PC-9 (cell line): ENCODE measurements around the gene THOC7. TPM values are rescaled to one million over a fixed set of nuclear protein-coding genes. Genes with fewer than 3 reads are reported as not detected.

Experiments used
- BruUV-seq: library from RNA; stranded (reverse); fragments of 400-500 nt; replicated peaks from 2 replicates; lab custom pipeline; 2021; lab: Mats Ljungman, UMichigan
- CTCF ChIA-PET: fragments of 300-600 bp; sonication (Branson Sonifier 250); formaldehyde crosslinking; loops from one replicate; lab custom pipeline; 2022; ENCODE audit warnings: antibody characterized with exemption; lab: Charles Lee
- POLR2A ChIA-PET: fragments of 300-600 bp; sonication (Branson Sonifier 250); formaldehyde crosslinking; loops from one replicate; lab custom pipeline; 2022; ENCODE audit warnings: antibody characterized with exemption; ENCODE audit not compliant: unreplicated experiment; lab: Charles Lee
- DNase-seq, 2 experiments: peaks; one replicate each; pipeline versions ENCODE4 v3.0.0 to v3.0.0-alpha.2; 2015 to 2022; ENCODE audit warnings: mixed read lengths in 1 of 2
- H2AFZ ChIP-seq: fragments of 200-600 bp; sonication (generic); 2 replicates; pipeline ENCODE4 v1.8.1; 2017; ENCODE audit warnings: antibody characterized with exemption
- H3F3A ChIP-seq: fragments of 200-600 bp; sonication (generic); 2 replicates; pipeline ENCODE4 v1.8.1; 2017; ENCODE audit warnings: antibody characterized with exemption, mild to moderate bottlenecking, low read depth; ENCODE audit not compliant: insufficient read depth
- H3K27ac ChIP-seq: fragments of 200-600 bp; sonication (generic); 2 replicates; pipeline ENCODE4 v1.6.1; 2016; ENCODE audit warnings: mixed run types
- H3K27me3 ChIP-seq: fragments of 200-600 bp; sonication (generic); 2 replicates; pipeline ENCODE4 v1.6.1; 2016; ENCODE audit warnings: low read depth, mixed run types; ENCODE audit not compliant: insufficient read depth
- H3K36me3 ChIP-seq: fragments of 200-600 bp; sonication (generic); 2 replicates; pipeline ENCODE4 v1.6.1; 2016; ENCODE audit warnings: low read depth, mixed run types
- H3K4me1 ChIP-seq: fragments of 200-600 bp; sonication (generic); replicated peaks from 2 replicates; pipeline ENCODE4 v1.6.1; 2016; ENCODE audit warnings: mixed run types; ENCODE audit not compliant: insufficient read depth
- H3K4me2 ChIP-seq: fragments of 200-600 bp; sonication (generic); 2 replicates; pipeline ENCODE4 v1.6.1; 2017; ENCODE audit warnings: mixed run types
- H3K4me3 ChIP-seq: fragments of 200-600 bp; sonication (generic); 2 replicates; pipeline ENCODE4 v1.6.1; 2016; ENCODE audit warnings: mixed run types
- H3K79me2 ChIP-seq: fragments of 200-600 bp; sonication (generic); 2 replicates; pipeline ENCODE4 v1.6.1; 2017; ENCODE audit warnings: low read depth, mixed run types
- H3K9me2 ChIP-seq: fragments of 200-600 bp; sonication (generic); 2 replicates; pipeline ENCODE4 v1.8.1; 2017; ENCODE audit warnings: mild to moderate bottlenecking; ENCODE audit not compliant: insufficient read depth
- H3K9me3 ChIP-seq: fragments of 200-600 bp; sonication (generic); 2 replicates; pipeline ENCODE4 v1.8.1; 2016; ENCODE audit warnings: low read depth; ENCODE audit not compliant: insufficient read depth
- H4K20me1 ChIP-seq: fragments of 200-600 bp; sonication (generic); 2 replicates; pipeline ENCODE4 v1.8.1; 2017; ENCODE audit not compliant: insufficient read depth
- CTCF ChIP-seq: fragments of 200-600 bp; sonication (generic); conservative IDR thresholded peaks from 2 replicates; pipeline ENCODE4 v1.6.1; 2017; ENCODE audit warnings: mixed run types, antibody characterized with exemption, mild to moderate bottlenecking, moderate library complexity
- EZH2 ChIP-seq: fragments of 200-600 bp; sonication (generic); IDR thresholded peaks from 2 replicates; pipeline ENCODE4 v1.8.0; 2017; ENCODE audit warnings: antibody characterized with exemption, low read depth
- intact Hi-C: fragments of 100-400 bp; cut with micrococcal nuclease; formaldehyde crosslinking; loops from one replicate; pipeline ENCODE4 v1.10.0; 2022; ENCODE audit not compliant: unreplicated experiment
- total RNA-seq: library from RNA; stranded (reverse); gene quantifications from 2 replicates; pipeline ENCODE4 v1.2.3, GENCODE V29; 2021

The THOC7 gene
- total RNA-seq, 1 experiment from 2014 or later = 94.3 TPM

- H3K79me2 ChIP-seq = peaks cover 80% of the 10 kb centered on the region
- intact Hi-C loops = loop anchor here (2.0 kb wide), 1 partner anchor 40 kb away; the partner anchor contains the start of gene SCAANT1
- H2AFZ ChIP-seq = no peak overlapping the region
- H3K27ac ChIP-seq = peak overlapping the region; percentile 64
- H3K9me2 ChIP-seq = no peaks in the 10 kb centered on the region
- H3K9me3 ChIP-seq = no peaks in the 10 kb centered on the region
- H3K36me3 ChIP-seq = no peaks in the 10 kb centered on the region
- H3F3A ChIP-seq = peaks cover 20% of the 10 kb centered on the region
- DNase-seq = peak; percentile 63 to 91
- TF ChIP-seq CTCF (no peak), EZH2 (no peak)
- H3K4me2 ChIP-seq = peak overlapping the region; percentile 71
- POLR2A ChIA-PET = interaction anchor here (0.6 kb wide), 1 partner anchor 66 kb away, joined by 6 read pairs; no protein-coding TSS in a partner anchor
- H3K27me3 ChIP-seq = no peaks in the 10 kb centered on the region
- no TSS peak for BruUV-seq
- H3K4me3 ChIP-seq = peak overlapping the region; percentile 26; the same call in 1 of the 2 replicates
- no peaks in the 10 kb centered on the region for H4K20me1 ChIP-seq
- H3K4me1 ChIP-seq = peaks cover 30% of the 10 kb centered on the region
- CTCF ChIA-PET = no interaction called here
These were observed 8.7 kb upstream of the THOC7 start for GRCh38 chr3:63872135-63872924.

- Histone ChIP-seq H2AFZ (no peak overlapping the region), H4K20me1 (no peaks in the 10 kb centered on the region), H3K36me3 (no peaks in the 10 kb centered on the region), H3K4me3 (no peak overlapping the region), H3F3A (peaks cover 20% of the 10 kb centered on the region), H3K4me2 (peak overlapping the region; percentile 44), H3K4me1 (peaks cover 30% of the 10 kb centered on the region), H3K27ac (peak overlapping the region; percentile 47), H3K9me2 (no peaks in the 10 kb centered on the region), H3K27me3 (no peaks in the 10 kb centered on the region), H3K79me2 (peaks cover 76% of the 10 kb centered on the region), H3K9me3 (no peaks in the 10 kb centered on the region)
- TF ChIP-seq EZH2 (no peak), CTCF (no peak)
- BruUV-seq = no TSS peak
- intact Hi-C loops = no loop called here
- ChIA-PET CTCF (no interaction called here), POLR2A (no interaction called here)
- DNase-seq = no peak
These were observed 7.0 kb upstream of the THOC7 start for GRCh38 chr3:63870615-63871005.

GRCh38 chr3:63869940-63870614, 6.5 kb upstream of the THOC7 start:
- TF ChIP-seq CTCF (no peak), EZH2 (no peak)
- H2AFZ ChIP-seq = no peak overlapping the region
- 0 out of 2 replicates have a peak overlapping the region, but pooled peaks have one; percentile 44 for H3K4me2 ChIP-seq
- no peaks in the 10 kb centered on the region for H3K36me3 ChIP-seq
- intact Hi-C loops = no loop called here
- ChIA-PET CTCF (no interaction called here), POLR2A (no interaction called here)
- BruUV-seq = no TSS peak
- no peaks in the 10 kb centered on the region for H3K9me2 ChIP-seq
- peaks cover 33% of the 10 kb centered on the region for H3K4me1 ChIP-seq
- H3K27ac ChIP-seq = peak overlapping the region; percentile 47; the same call in 1 of the 2 replicates
- no peaks in the 10 kb centered on the region for H3K9me3 ChIP-seq
- H4K20me1 ChIP-seq = no peaks in the 10 kb centered on the region
- H3K79me2 ChIP-seq = peaks cover 75% of the 10 kb centered on the region
- no peak for DNase-seq
- H3F3A ChIP-seq = peaks cover 20% of the 10 kb centered on the region
- no peaks in the 10 kb centered on the region for H3K27me3 ChIP-seq
- no peak overlapping the region for H3K4me3 ChIP-seq
